Measurements from ENCODE around the gene SDSL.

Gene SDSL

GRCh38 chr12:113439301-113439597 is 17.1 kb downstream of the SDSL start:
- Histone ChIP-seq H3K4me3 (no peak overlapping the region), H3K27ac (no peak overlapping the region)
- TF ChIP-seq, protein P1, sequence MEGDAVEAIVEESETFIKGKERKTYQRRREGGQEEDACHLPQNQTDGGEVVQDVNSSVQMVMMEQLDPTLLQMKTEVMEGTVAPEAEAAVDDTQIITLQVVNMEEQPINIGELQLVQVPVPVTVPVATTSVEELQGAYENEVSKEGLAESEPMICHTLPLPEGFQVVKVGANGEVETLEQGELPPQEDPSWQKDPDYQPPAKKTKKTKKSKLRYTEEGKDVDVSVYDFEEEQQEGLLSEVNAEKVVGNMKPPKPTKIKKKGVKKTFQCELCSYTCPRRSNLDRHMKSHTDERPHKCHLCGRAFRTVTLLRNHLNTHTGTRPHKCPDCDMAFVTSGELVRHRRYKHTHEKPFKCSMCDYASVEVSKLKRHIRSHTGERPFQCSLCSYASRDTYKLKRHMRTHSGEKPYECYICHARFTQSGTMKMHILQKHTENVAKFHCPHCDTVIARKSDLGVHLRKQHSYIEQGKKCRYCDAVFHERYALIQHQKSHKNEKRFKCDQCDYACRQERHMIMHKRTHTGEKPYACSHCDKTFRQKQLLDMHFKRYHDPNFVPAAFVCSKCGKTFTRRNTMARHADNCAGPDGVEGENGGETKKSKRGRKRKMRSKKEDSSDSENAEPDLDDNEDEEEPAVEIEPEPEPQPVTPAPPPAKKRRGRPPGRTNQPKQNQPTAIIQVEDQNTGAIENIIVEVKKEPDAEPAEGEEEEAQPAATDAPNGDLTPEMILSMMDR (IDR thresholded peaks at IDR 0.05) = no peak
- no peak for DNase-seq (ENCODE audit: low spot score)

DNA sequence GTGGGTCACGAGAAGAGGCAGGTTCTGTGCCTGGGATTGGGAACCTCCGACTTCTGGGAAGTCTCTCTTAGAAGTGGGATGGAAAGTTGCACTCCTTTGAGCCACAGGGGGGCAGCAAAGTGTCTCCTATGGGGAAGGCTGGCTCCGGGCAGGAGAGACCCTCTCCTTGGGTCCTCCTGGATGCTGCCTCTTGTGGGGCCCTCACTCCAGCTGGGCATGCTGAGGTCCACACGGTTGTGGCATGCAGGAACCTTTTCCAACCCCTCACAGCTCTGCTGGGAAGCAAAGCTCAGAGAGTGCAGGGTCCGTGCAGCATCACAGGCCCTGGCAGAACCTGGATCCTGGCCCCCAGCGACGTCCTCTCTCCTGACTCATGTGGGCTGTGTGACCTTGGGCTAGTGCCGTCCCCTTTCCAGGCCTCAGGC is 17.4 kb downstream of the SDSL start:
- DNase-seq (ENCODE audit: low spot score) = no peak
- Histone ChIP-seq H3K27ac (no peak overlapping the region), H3K4me3 (no peak overlapping the region)
- TF ChIP-seq, protein P1 (IDR thresholded peaks at IDR 0.05) = no peak

GRCh38 chr12:113440336-113440735 is 18.2 kb downstream of the SDSL start:
- DNase-seq (ENCODE audit: low spot score) = no peak
- H3K27ac ChIP-seq = no peak overlapping the region
- H3K4me3 ChIP-seq = no peak overlapping the region
- TF ChIP-seq, protein P1 (IDR thresholded peaks at IDR 0.05) = no peak

- Histone ChIP-seq H3K27ac (no peak overlapping the region), H3K4me3 (no peak overlapping the region)
- DNase-seq (ENCODE audit: low spot score) = no peak
- TF ChIP-seq, protein P1 (IDR thresholded peaks at IDR 0.05) = no peak
These were observed 19.0 kb downstream of the SDSL start for GRCh38 chr12:113440947-113441782.

DNA sequence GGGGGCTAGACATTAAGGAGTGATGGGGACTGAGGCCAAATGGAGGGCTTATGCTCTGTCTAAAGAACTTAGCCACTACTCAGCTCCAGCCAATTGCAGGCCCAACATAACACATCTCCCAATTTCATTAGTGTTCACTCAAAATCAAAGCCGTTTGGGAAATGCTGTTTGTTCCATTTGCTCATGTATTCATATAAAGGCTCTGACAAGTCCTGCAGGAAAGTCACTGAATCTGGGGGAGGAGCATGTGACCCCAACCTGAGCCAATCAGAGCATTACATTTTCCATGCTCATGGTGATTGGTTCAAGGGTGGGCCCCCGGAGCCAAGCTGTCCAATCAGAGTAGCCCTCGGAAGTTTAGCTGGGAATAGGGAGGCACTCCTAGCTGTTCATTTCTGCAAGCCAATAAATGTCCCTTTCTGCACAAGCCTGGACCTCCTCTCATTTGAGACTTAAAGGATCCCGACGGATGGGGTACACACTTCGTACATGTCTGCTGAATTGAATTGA is 20.9 kb downstream of the SDSL start:
- Histone ChIP-seq H3K27ac (no peak overlapping the region), H3K4me3 (no peak overlapping the region)
- TF ChIP-seq, protein P1 (IDR thresholded peaks at IDR 0.05) = no peak
- no peak for DNase-seq (ENCODE audit: low spot score)

DNA sequence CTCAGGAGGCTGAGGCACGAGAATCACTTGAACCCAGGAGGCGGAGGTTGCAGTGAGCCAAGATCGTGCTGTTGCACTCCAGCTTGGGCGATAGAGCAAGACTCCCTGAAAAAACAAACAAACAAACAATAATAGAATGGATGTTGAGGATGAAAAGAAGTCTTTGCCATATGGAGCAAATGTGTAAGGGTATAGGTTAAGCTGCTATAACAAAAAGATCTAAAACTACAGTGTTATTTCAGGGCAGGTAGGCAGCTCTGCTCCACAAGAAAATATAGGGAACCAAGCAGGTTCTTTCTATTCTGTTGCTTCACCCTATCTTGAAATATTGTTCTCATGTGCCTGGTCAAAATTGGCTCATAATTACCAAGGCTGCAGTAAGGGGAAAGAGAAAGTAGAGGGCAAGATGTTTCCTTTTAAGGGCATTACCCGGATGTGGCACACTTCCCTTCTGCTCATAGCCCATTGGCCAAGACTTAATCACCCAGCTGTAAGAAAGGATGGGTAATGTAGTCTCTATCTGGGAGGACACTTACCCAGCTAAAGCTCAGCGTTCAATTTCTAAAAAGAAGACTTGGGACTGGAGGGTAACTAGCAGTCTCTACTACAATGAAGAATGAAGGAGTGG is 23.5 kb downstream of the SDSL start:
- H3K27ac ChIP-seq = no peak overlapping the region

More for the DNA sequence above, 23.5 kb downstream of the SDSL start:
- no peak for DNase-seq (ENCODE audit: low spot score)
- TF ChIP-seq, protein P1 (IDR thresholded peaks at IDR 0.05) = no peak
- H3K4me3 ChIP-seq = no peak overlapping the region
